NT2/D1 (cell line): Measurements from ENCODE around the gene ZNF618.

Experiments used
- DNase-seq: peaks from one replicate; pipeline ENCODE4 v3.0.0-alpha.2; 2011; ENCODE audit warnings: low read depth, low spot score
- H3K27me3 ChIP-seq: 2 replicates; pipeline ENCODE4 v1.6.0; 2011; ENCODE audit warnings: mild to moderate bottlenecking; ENCODE audit not compliant: insufficient read length, insufficient read depth
- H3K36me3 ChIP-seq: 2 replicates; pipeline ENCODE4 v1.6.1; 2011; ENCODE audit warnings: mild to moderate bottlenecking, low read length, mixed read lengths; ENCODE audit not compliant: insufficient read depth, insufficient read length
- H3K4me1 ChIP-seq: 2 replicates; pipeline ENCODE4 v1.5.1; 2011; ENCODE audit not compliant: insufficient read depth, insufficient read length
- H3K4me3 ChIP-seq: 2 replicates; pipeline ENCODE4 v1.5.1; 2011; ENCODE audit warnings: low read depth; ENCODE audit not compliant: insufficient read length
- H3K9ac ChIP-seq: 2 replicates; pipeline ENCODE4 v1.6.0; 2011; ENCODE audit warnings: low read depth; ENCODE audit not compliant: insufficient read length
- H3K9me3 ChIP-seq: 2 replicates; pipeline ENCODE4 v1.5.1; 2011; ENCODE audit warnings: mild to moderate bottlenecking, low read length; ENCODE audit not compliant: insufficient read depth
- SUZ12 ChIP-seq: IDR thresholded peaks from 2 replicates; pipeline ENCODE4 v1.6.1; 2011; ENCODE audit not compliant: insufficient read length, insufficient read depth; ENCODE audit errors: extremely low read depth
- YY1 ChIP-seq: IDR thresholded peaks from 2 replicates; pipeline ENCODE4 v1.6.1; 2011; ENCODE audit not compliant: insufficient read length, insufficient read depth
- ZNF274 ChIP-seq: IDR thresholded peaks from 2 replicates; pipeline ENCODE4 v1.6.1; 2011; ENCODE audit warnings: mild to moderate bottlenecking, low read depth, low read length

Gene ZNF618

DNA sequence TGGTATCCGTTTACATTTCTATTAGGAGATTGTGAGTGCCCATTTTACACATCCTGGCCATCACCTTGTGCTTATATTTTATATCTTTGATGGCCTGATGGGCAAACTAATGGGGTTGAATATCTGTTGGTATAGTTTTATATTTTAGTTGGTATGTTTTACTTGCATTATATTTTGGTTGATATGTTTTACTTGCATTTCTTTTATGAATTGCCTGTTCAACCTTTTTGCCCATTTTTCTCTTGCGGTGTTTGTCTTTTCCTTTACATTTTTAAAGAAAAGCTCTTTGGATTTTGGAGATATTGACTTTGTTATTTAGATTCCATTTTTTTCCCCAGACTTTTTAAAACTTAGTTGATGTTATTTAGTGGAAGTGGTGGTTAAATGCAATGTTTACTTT, 14.6 kb downstream of the ZNF618 start:
- TF ChIP-seq ZNF274 (no peak), YY1 (no peak), SUZ12 (no peak)
- peaks cover 19% of the 10 kb centered on the region for H3K9me3 ChIP-seq
- H3K36me3 ChIP-seq, result peaks cover 3% of the 10 kb centered on the region
- H3K9ac ChIP-seq, result no peak overlapping the region
- no peak for DNase-seq
- peaks cover 5% of the 10 kb centered on the region for H3K4me1 ChIP-seq
- H3K4me3 ChIP-seq, result no peak overlapping the region
- H3K27me3 ChIP-seq, result no peaks in the 10 kb centered on the region

DNA sequence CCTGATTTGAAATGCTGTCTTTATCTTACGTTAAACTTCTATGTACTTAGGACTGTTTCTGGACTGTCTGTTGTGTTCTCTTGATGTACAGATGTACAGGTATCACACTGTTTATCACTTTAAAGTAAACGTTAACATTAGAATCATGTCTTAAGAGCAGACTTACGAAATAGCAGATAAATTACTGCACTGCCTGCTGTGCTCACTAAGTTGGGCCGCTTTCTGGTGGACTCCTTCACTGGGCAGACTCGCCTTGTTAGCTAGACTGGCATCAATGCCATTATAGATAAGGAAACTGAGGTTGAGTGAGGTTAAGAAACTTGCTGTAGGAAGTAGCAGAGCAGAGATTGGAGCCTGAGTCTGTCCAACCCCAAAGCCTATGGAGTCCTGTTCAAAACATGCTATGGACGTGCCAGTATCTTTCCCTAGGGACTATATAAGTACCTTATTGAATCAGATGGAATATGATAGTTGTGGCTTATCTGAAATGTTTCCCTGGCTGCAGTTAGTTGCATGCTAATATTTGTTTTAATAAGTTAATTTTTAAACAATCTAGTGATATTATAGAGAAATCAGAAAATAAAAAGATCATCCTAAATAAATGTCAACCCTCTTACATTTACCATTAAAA, 16.9 kb downstream of the ZNF618 start:
- DNase-seq, result no peak
- Histone ChIP-seq H3K27me3 (no peaks in the 10 kb centered on the region), H3K36me3 (peaks cover 3% of the 10 kb centered on the region), H3K4me1 (peaks cover 4% of the 10 kb centered on the region), H3K4me3 (no peak overlapping the region), H3K9ac (no peak overlapping the region), H3K9me3 (peaks cover 19% of the 10 kb centered on the region)
- TF ChIP-seq ZNF274 (no peak), SUZ12 (no peak), YY1 (no peak)

DNA sequence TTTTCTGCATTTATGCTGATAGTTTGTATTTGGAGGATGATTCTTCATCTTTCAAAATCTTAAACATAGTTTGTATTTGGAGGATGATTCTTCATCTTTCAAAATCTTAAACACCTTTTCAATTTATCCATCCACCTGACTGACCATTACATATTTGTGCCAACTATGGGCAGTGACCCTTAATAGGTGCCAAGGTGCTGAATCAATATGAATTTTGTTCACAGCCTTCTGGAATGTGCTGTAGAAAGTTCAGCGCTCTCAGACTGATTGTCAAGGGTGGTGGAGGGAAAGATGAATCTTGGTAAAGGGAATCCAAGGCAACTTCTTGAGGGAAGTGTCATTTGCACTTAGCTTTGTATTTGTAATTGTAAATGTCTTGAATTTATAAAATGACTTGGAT, 18.1 kb downstream of the ZNF618 start:
- H3K4me3 ChIP-seq, result no peak overlapping the region
- H3K4me1 ChIP-seq, result no peaks in the 10 kb centered on the region
- no peaks in the 10 kb centered on the region for H3K27me3 ChIP-seq
- H3K9ac ChIP-seq, result no peak overlapping the region
- TF ChIP-seq YY1 (no peak), ZNF274 (no peak)
- no peak for DNase-seq
- H3K36me3 ChIP-seq, result peaks cover 3% of the 10 kb centered on the region
- peaks cover 19% of the 10 kb centered on the region for H3K9me3 ChIP-seq

DNA sequence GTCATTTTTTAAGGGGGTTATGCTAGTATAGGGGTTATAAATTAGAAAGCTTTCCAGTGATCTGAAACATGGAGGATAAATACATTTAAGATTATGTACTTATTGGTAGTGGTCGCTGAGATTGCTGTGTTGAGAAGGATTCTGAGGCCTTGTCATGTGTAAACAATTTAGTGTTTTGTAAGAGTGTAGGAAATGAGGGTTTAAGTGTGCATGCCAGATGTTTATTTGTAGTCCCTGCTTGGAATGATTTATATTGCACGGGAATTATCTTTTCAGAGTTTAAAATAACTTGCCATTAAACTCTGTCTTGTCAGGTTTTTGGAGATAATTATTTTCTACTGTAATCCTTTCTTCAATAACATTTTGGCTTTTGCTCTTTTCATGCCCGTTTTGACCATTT, 19.4 kb downstream of the ZNF618 start:
- Histone ChIP-seq H3K9ac (no peak overlapping the region), H3K4me1 (no peaks in the 10 kb centered on the region), H3K4me3 (no peak overlapping the region), H3K36me3 (peaks cover 1% of the 10 kb centered on the region), H3K27me3 (no peaks in the 10 kb centered on the region), H3K9me3 (peaks cover 8% of the 10 kb centered on the region)
- TF ChIP-seq SUZ12 (no peak), YY1 (no peak), ZNF274 (no peak)
- DNase-seq, result no peak

DNA sequence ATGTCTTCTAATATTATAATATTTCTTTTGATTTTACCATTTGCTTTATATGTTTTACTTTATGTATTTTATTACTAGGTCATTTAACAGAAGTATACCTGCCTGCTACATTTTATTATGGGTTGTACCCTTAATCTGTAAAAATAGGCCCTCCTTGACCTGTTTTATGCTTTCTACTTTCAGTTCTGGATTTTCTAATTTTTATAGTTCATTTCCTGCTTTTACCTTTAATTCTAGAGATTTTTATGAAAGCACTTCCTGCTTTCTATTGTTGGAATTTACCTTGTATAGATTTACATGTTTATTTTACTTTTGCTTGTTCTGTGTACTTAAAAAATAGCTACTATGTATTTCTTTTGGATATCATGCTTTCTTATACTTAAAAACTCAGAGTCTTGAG, 20.6 kb downstream of the ZNF618 start:
- Histone ChIP-seq H3K4me1 (no peaks in the 10 kb centered on the region), H3K9me3 (no peaks in the 10 kb centered on the region), H3K4me3 (no peak overlapping the region), H3K9ac (no peak overlapping the region), H3K27me3 (no peaks in the 10 kb centered on the region), H3K36me3 (no peaks in the 10 kb centered on the region)
- DNase-seq, result no peak
- TF ChIP-seq YY1, result no peak
- no peak for TF ChIP-seq ZNF274

DNA sequence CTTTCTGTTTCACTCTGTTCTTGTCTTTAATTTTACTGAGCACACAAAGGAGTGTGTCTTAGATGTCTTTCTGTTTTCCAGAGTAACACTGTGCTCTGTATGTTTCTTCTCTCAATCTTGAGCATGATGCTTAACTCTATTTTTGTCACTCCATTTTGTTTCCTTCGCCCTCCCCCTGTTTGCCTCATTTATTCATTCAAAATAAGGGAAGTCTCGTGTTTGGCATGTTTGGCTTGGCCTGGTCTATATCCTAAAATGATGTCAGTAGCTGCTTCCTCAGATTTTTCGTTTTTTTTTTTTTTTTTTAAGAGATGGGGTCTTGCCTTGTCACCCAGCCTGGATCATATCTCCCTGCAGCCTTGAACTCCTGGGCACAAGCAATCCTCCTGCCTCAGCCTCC, 22.0 kb downstream of the ZNF618 start:
- H3K4me3 ChIP-seq, result no peak overlapping the region
- H3K36me3 ChIP-seq, result no peaks in the 10 kb centered on the region
- H3K4me1 ChIP-seq, result no peaks in the 10 kb centered on the region
- no peaks in the 10 kb centered on the region for H3K9me3 ChIP-seq
- DNase-seq, result no peak
- no peak overlapping the region for H3K9ac ChIP-seq
- TF ChIP-seq ZNF274 (no peak), YY1 (no peak), SUZ12 (no peak)
- H3K27me3 ChIP-seq, result no peaks in the 10 kb centered on the region

DNA sequence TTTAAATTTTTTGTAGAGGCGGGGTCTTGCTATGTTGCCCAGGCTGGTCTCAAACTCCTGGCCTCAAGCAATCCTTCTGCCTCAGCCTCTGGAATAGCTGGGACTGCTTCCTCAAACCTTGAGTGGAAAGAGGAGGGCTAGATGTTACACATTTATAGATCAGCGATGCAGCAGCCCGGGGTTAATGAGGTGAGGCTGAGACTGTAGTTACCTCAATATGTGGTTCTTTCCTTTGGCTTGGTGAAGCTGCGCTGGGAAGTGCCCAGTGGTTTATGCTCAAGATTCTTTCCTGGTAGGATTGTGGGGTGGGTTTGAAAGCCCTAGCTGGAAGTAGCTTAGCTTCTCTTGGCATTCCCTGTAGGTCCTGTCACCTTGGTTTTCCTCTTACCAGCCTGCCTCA, 22.5 kb downstream of the ZNF618 start:
- DNase-seq, result no peak
- H3K4me3 ChIP-seq, result no peak overlapping the region
- H3K27me3 ChIP-seq, result no peaks in the 10 kb centered on the region
- no peaks in the 10 kb centered on the region for H3K4me1 ChIP-seq
- H3K36me3 ChIP-seq, result no peaks in the 10 kb centered on the region
- H3K9ac ChIP-seq, result no peak overlapping the region
- TF ChIP-seq ZNF274 (no peak), SUZ12 (no peak), YY1 (no peak)
- no peaks in the 10 kb centered on the region for H3K9me3 ChIP-seq
